ENCODE data around the gene CAMTA1. TPM values are rescaled to one million over a fixed set of nuclear protein-coding genes. Genes with fewer than 3 reads are reported as not detected.

Gene CAMTA1
- total RNA-seq, 4 donors from 2014 or later = 57.4 to 88.3 (median 62.1) TPM

GRCh38 chr1:7458946-7459345, 673.7 kb downstream of the CAMTA1 start:
- Histone ChIP-seq H3K9me3 (no peaks in the 10 kb centered on the region), H3K36me3 (no peaks in the 10 kb centered on the region), H3K4me3 (no peak overlapping the region), H3K4me1 (peaks cover 0 to 17% (median 0%) of the 10 kb centered on the region in 4 donors), H3K27ac (no peak overlapping the region), H3K27me3 (no peaks in the 10 kb centered on the region)
- TF ChIP-seq CTCF (IDR thresholded peaks at IDR 0.05) = no peak
- TF ChIP-seq POLR2A (IDR thresholded peaks at IDR 0.05) = no peak
- DNase-seq = no peak

- Histone ChIP-seq H3K9me3 (no peaks in the 10 kb centered on the region), H3K4me3 (no peak overlapping the region), H3K27ac (no peak overlapping the region), H3K27me3 (no peaks in the 10 kb centered on the region), H3K36me3 (no peaks in the 10 kb centered on the region), H3K4me1 (peaks cover 0 to 7% (median 0%) of the 10 kb centered on the region in 4 donors)
- TF ChIP-seq CTCF (IDR thresholded peaks at IDR 0.05) (no peak), POLR2A (IDR thresholded peaks at IDR 0.05) (no peak)
- no peak for DNase-seq
Observed at GRCh38 chr1:7459914-7460313, 674.7 kb downstream of the CAMTA1 start.

- Histone ChIP-seq H3K4me3 (no peak overlapping the region), H3K27me3 (no peaks in the 10 kb centered on the region), H3K27ac (no peak overlapping the region), H3K4me1 (no peaks in the 10 kb centered on the region), H3K9me3 (no peaks in the 10 kb centered on the region), H3K36me3 (no peaks in the 10 kb centered on the region)
- no peak for DNase-seq
- TF ChIP-seq CTCF (IDR thresholded peaks at IDR 0.05) (no peak), POLR2A (IDR thresholded peaks at IDR 0.05) (no peak)
Observed at GRCh38 chr1:7460807-7461206, 675.6 kb downstream of the CAMTA1 start.

GRCh38 chr1:7462617-7463016, 677.4 kb downstream of the CAMTA1 start:
- H3K36me3 ChIP-seq = no peaks in the 10 kb centered on the region

GRCh38 chr1:7463526-7463925, 678.3 kb downstream of the CAMTA1 start:
- H3K27ac ChIP-seq = no peak overlapping the region
- H3K9me3 ChIP-seq = no peaks in the 10 kb centered on the region
- TF ChIP-seq CTCF (IDR thresholded peaks at IDR 0.05) (no peak), POLR2A (IDR thresholded peaks at IDR 0.05) (no peak)
- DNase-seq = no peak
- no peaks in the 10 kb centered on the region for H3K27me3 ChIP-seq
- no peaks in the 10 kb centered on the region for H3K4me1 ChIP-seq
- H3K4me3 ChIP-seq = no peak overlapping the region
- H3K36me3 ChIP-seq = no peaks in the 10 kb centered on the region

More at GRCh38 chr1:7462617-7463016, 677.4 kb downstream of the CAMTA1 start:
- H3K4me3 ChIP-seq = no peak overlapping the region
- DNase-seq = no peak
- no peaks in the 10 kb centered on the region for H3K9me3 ChIP-seq
- H3K4me1 ChIP-seq = no peaks in the 10 kb centered on the region
- TF ChIP-seq POLR2A (IDR thresholded peaks at IDR 0.05) (no peak), CTCF (IDR thresholded peaks at IDR 0.05) (no peak)
- no peak overlapping the region for H3K27ac ChIP-seq
- H3K27me3 ChIP-seq = no peaks in the 10 kb centered on the region

- no peak for TF ChIP-seq CTCF (IDR thresholded peaks at IDR 0.05)
- TF ChIP-seq POLR2A (IDR thresholded peaks at IDR 0.05) = no peak
- H3K4me1 ChIP-seq = peaks cover 0 to 7% (median 0%) of the 10 kb centered on the region in 4 donors
- no peaks in the 10 kb centered on the region for H3K36me3 ChIP-seq
- H3K27me3 ChIP-seq = no peaks in the 10 kb centered on the region
- H3K27ac ChIP-seq = no peak overlapping the region
- no peaks in the 10 kb centered on the region for H3K9me3 ChIP-seq
- no peak overlapping the region for H3K4me3 ChIP-seq
- DNase-seq = no peak
Observed at GRCh38 chr1:7464736-7465135, 679.5 kb downstream of the CAMTA1 start.
